T-helper 1 cell treated with Interleukin-12 subunit alpha and Interleukin-12 subunit beta and Interleukin-4 antibody, amounts not matched to agents 30 μg/mL and 1 μg/mL, for 36 hours (primary cell): Measurements from ENCODE around the gene PRM2.

Experiments used
- H3K27ac Mint-ChIP-seq: one replicate; pipeline ENCODE4 v1.8.0; 2021; ENCODE audit warnings: mild to moderate bottlenecking, mixed read lengths
- H3K27me3 Mint-ChIP-seq: one replicate; pipeline ENCODE4 v1.8.0; 2021; ENCODE audit warnings: low read depth, mixed read lengths
- H3K36me3 Mint-ChIP-seq: one replicate; pipeline ENCODE4 v1.8.0; 2021; ENCODE audit warnings: low read depth, mixed read lengths
- H3K4me1 Mint-ChIP-seq: one replicate; pipeline ENCODE4 v1.8.0; 2021; ENCODE audit warnings: low read depth, mixed read lengths
- H3K4me3 Mint-ChIP-seq: one replicate; pipeline ENCODE4 v1.8.0; 2021; ENCODE audit warnings: mild to moderate bottlenecking, moderate library complexity, mixed read lengths
- H3K9me3 Mint-ChIP-seq: one replicate; pipeline ENCODE4 v1.8.0; 2021; ENCODE audit warnings: mixed read lengths

The PRM2 gene

DNA sequence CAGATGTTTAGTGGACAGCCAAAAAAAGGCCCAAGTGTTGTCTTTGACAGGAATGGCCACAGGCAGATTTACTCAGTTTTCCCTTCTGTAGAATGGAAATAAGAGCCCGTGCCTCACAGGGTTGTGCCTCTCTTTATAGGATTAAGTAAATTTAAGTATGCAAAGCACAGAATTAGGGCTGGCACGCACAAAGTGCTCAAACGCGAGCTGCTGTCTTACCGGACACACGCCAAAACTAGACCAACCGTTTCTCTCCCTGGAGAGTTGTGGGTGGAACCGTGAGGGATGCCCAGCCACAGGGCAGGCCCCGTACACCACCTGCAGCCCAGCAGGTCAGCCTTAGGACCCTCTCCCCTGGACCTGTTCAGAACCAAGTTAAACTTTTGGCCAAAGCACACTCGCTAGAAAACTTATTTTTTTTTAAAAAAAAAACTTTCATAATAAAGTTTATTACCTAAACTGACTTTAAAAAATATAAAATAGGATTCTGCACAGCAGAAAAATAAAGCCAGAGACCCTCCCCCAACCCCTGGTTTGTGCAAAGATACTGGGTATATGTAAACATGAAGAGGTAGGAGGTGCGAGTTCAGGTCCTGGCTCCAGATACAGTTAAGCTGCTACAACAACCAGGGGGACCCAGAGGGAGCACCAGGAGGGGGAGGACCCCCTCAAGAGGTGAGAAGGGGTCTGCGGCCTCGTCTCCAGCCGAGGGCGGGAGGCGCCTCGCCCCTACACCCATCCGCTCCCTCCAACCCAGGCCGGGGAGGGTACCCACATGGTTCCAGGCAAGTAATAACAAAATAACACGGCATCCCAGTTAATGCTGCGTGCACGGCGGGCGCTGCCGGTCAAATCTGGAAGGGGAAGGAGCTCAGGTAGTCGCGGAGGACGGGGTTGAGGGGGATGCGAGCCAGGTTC is 22.0 kb downstream of the PRM2 start:
- Mint-ChIP-seq H3K4me3 (peak overlapping the region; percentile 98), H3K27ac (peak overlapping the region; percentile 93), H3K9me3 (no peaks in the 10 kb centered on the region), H3K4me1 (peaks cover 51% of the 10 kb centered on the region), H3K36me3 (peaks cover 40% of the 10 kb centered on the region), H3K27me3 (no peaks in the 10 kb centered on the region)

DNA sequence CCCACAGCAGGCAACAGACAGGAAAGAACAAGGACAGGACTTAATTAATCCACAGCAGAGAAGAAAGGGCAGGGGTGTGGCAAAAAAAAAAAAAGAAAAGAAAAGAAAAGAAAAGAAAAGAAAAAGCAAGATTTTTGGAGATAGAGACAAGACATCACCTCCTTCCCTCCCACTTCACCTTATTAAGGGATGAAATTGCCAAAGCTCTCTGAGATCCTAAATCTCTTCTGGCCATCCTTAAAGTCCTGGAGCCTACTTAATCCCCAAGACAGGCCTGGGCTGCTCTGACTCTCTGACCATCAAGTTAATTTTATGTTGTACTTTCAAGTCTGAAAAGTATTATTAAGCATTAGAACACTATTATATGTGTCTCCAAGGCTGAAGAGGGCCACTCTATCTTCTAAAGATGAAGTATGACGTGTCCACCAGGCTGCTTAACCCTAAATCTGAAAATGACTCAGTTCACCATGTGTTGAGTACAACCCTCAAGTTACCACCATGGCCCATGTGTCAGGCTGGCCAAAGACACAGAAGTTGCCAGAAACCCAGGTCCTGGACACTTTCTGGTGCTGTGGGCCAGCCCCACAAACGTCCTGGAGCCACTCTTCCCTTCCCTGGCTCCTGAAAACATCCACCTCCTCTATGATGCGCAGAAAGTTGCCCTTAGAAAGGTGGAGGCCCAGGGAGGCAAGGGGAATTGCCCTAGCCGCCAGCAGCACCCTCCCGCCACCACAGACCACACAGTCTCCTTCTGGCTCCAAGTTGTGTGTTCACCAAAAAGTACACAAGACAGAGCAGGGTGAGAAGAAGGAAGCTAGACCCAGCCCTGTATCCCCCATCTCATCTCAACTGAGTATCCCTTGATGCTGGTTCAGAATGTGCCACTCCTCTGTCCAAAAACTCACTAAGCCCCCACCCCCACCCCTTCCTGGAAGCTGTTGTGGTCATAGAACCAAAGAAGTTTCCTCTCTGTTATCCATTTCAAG is 23.0 kb downstream of the PRM2 start:
- H3K4me3 Mint-ChIP-seq: peak overlapping the region; percentile 98
- peaks cover 49% of the 10 kb centered on the region for H3K4me1 Mint-ChIP-seq
- no peaks in the 10 kb centered on the region for H3K9me3 Mint-ChIP-seq
- H3K36me3 Mint-ChIP-seq: peaks cover 46% of the 10 kb centered on the region
- peak overlapping the region; percentile 93 for H3K27ac Mint-ChIP-seq
- no peaks in the 10 kb centered on the region for H3K27me3 Mint-ChIP-seq

DNA sequence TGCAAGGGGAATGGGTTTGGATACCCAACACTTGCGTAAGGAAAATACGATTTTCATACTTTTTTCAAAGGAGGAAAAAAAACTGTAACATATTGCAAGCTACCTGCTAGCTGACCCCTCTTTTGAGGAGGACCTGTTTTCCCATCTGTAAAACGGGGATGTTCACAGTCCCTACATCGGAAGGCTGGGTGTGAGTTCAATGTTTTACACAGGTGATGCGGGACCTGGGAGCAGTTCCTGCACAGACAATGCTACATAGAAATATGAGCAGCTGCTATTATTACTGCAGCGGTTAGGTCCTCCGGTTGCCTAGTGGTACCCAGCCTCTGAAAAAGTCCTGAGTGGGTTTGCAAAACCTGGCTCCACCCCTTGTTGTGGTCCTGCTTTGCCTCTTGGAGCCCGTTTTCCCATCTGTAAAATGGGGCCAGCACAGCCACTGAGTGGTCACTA is 23.8 kb downstream of the PRM2 start:
- Mint-ChIP-seq H3K9me3 (no peaks in the 10 kb centered on the region), H3K27ac (peak overlapping the region; percentile 93), H3K4me1 (peaks cover 46% of the 10 kb centered on the region), H3K27me3 (no peaks in the 10 kb centered on the region), H3K36me3 (peaks cover 49% of the 10 kb centered on the region), H3K4me3 (peak overlapping the region; percentile 98)

DNA sequence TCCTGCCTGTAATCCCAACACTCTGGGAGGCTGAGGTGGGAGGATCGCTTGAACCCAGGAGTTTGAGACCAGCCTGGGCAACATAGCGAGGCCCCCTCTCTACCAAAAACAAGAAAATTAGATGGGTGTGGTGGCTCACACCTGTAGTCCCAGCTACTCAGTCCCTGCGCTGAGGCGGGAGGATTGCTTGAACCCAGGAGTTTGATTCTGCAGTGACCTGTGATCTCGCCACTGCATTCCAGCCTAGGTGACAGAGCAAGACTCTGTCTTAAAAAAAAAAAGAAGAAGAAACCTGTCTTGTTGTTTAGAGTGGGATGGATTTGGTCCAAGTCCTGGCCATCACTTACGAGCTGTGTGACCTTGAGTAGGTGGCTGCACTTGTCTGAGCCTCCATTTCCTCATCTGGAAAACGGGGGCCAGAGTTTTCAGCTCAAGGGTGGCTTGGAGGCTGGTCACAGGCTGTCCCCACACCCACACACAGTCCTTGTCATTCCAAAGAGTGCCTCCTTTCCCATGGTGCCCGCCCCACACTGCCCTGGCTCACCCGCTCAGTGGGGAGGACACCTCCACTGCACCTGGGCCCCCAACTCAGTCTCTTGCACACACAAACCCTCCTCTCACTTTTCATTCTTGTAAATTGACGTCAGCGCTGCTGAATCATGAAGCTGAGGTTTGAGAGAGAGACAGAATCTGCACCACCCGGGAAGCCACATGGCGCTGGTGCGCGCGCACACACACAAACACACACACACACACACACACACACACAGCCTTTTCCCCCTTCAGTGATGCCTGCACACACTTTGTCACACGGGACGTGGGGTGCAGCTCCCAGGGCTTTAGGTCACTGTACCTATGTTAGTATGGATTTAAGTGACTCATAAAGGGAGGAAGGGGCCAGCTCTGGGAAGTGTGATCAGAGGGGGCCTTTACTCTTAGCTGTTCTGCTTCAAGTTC is 24.5 kb downstream of the PRM2 start:
- Mint-ChIP-seq H3K27ac (peak overlapping the region; percentile 93), H3K9me3 (no peaks in the 10 kb centered on the region), H3K27me3 (no peaks in the 10 kb centered on the region), H3K4me1 (peaks cover 43% of the 10 kb centered on the region), H3K36me3 (peaks cover 50% of the 10 kb centered on the region), H3K4me3 (peak overlapping the region; percentile 98)

DNA sequence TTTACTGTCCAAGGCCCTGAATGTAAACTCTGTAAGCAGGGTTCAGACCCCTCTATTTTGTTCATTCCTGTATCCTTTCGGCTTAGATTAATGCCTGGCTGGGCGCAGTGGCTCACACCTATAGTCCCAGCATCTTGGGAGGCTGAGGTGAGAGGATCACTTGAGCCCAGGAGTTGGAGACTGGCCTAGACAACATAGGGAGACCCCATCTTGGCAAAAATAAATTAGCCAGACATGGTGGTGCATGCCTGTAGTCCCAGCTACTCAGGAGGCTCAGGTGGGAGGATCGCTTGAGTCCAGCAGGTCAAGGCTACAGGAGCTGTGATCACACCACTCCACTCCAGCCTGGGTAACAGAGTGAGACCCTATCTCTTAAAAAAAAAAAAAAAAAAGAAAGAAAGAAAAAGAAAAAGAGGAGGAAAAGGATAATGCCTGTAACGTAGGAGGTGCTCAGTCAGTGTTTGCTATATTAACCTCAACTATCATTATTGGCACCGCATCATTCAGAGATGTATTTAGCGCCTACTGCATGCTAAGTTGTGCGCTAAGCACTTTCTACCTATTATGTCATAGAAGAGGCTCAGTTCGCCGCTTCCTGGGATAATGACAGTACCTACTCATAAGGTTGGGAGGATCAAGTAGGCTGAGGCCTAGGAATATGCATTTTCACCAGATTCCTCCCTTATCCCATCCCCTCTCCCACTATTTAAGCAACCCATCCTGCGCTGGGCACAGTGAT is 25.3 kb downstream of the PRM2 start:
- Mint-ChIP-seq H3K27ac (peak overlapping the region; percentile 52), H3K9me3 (no peaks in the 10 kb centered on the region), H3K4me1 (peaks cover 47% of the 10 kb centered on the region), H3K27me3 (no peaks in the 10 kb centered on the region), H3K4me3 (no peak overlapping the region), H3K36me3 (peaks cover 52% of the 10 kb centered on the region)

DNA sequence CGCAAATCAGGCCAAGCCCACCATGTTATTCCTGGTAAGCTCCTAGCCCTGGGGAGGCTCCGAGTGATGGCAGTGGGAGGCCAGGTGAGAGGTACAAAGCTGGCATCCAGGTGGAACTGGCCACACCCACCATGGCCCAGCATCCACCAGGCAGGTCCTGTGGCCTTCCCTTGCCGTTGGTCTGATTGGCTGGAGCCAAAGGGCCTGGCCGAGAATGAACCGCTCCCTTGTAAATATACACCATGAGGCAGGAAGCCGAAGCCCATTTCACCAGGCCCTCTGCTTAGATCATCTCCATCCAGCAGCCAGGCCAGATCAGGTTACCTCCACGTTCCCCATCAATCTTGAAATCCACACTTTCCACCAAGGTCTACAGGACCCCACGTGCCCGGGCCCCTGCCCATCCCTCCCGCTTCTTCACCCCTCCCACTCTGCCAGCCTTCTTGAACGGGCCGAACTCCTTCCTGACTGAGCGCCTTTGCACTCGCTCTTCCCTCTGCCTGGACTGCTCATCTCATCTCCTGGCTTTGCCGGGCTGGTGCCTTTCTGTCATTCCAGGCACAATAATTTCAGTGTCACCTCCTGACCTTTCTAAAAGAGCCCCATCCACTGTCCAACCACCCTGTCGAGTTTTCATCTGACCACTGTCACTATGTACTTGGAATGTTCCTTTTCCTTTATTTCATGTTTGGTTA is 26.0 kb downstream of the PRM2 start:
- peaks cover 54% of the 10 kb centered on the region for H3K4me1 Mint-ChIP-seq
- H3K9me3 Mint-ChIP-seq: no peaks in the 10 kb centered on the region
- peak overlapping the region; percentile 52 for H3K27ac Mint-ChIP-seq
- peaks cover 53% of the 10 kb centered on the region for H3K36me3 Mint-ChIP-seq
- peak overlapping the region; percentile 4 for H3K4me3 Mint-ChIP-seq
- no peaks in the 10 kb centered on the region for H3K27me3 Mint-ChIP-seq

DNA sequence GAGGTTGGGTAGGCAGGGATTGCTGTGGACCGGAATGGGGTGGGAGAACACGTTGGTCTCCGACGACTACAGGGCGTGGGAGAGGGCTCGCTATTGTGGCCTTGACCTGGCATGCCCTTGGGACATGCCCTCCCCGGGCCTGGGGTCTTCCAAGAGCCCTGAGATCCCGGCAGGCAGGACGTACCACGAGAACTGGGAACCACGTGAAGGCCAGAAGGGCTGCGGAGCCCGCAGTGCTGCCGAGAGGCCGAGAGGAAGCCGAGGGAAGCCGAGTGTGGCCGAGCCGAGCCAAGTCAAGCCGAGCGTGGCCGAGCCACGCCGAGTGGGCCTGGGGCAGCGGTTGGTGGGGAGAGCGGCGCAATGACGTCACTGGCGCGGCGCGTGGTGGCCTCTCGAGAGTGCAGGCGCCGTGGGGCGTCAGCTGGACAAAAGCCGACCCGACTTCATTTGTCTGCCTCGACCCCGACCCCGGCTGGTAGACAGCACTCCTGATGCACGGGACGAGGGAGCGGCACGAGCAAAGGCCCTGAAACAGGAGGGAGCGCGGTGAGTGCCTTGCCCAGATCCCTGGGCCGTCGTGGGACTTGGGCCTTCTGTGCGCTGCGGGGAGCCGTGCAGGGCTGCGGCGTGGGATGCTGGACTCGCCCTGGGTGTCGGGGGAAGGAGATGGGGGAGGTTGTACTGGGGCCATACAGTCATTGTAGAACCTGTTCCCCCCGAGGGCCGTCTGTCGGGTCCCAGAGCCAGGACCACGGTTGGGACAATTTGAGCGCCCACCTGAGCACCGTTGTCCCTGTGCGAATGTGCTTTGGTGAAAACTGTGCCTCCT is 26.8 kb downstream of the PRM2 start:
- peaks cover 50% of the 10 kb centered on the region for H3K36me3 Mint-ChIP-seq
- peaks cover 58% of the 10 kb centered on the region for H3K4me1 Mint-ChIP-seq
- H3K27me3 Mint-ChIP-seq: no peaks in the 10 kb centered on the region
- H3K27ac Mint-ChIP-seq: peak overlapping the region; percentile 60
- no peak overlapping the region for H3K4me3 Mint-ChIP-seq
- H3K9me3 Mint-ChIP-seq: no peaks in the 10 kb centered on the region

DNA sequence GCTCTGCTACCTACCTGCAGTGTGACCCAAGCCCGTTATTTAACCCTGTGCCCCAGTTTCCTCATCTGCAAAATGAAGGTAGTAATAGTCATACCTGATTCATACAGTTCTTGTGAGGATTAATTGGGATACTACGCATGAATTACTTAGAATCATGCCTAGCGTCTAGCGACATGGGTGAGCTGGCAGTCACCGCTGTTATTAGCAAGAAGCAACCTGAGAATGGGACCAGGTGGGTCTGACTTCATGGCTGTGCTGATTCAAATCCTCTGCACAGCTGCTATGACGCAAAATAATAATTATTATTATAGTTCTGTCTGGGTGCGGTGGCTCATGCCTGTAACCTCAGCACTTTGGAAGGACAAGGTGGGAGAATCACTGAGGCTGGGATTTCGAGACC is 28.1 kb downstream of the PRM2 start:
- no peak overlapping the region for H3K4me3 Mint-ChIP-seq
- H3K4me1 Mint-ChIP-seq: peaks cover 52% of the 10 kb centered on the region
- no peak overlapping the region for H3K27ac Mint-ChIP-seq
- H3K27me3 Mint-ChIP-seq: no peaks in the 10 kb centered on the region
- H3K36me3 Mint-ChIP-seq: peaks cover 38% of the 10 kb centered on the region
- H3K9me3 Mint-ChIP-seq: no peaks in the 10 kb centered on the region

DNA sequence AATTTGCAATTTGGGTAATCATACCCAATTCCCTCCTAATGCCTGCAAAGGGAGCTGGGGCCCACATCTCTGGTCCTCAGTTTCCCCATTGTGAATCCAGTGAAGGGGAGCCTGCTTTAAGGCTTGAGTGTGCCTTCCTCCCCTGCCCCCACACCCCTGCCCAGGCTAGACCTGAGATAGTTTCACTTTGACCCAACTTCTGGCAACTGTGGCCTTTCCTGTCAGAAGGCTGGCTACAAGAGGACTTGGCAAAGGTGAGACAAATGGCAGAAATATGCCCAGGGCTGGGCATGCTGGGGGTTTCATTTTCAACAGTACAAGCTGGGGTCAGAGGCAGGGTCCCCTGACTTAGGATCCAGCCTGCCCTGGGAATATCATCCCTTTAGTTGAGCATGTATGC is 30.3 kb downstream of the PRM2 start:
- peaks cover 35% of the 10 kb centered on the region for H3K4me1 Mint-ChIP-seq
- H3K36me3 Mint-ChIP-seq: peaks cover 22% of the 10 kb centered on the region
- H3K9me3 Mint-ChIP-seq: no peaks in the 10 kb centered on the region
- no peaks in the 10 kb centered on the region for H3K27me3 Mint-ChIP-seq
- H3K27ac Mint-ChIP-seq: peak overlapping the region; percentile 22
- H3K4me3 Mint-ChIP-seq: no peak overlapping the region

DNA sequence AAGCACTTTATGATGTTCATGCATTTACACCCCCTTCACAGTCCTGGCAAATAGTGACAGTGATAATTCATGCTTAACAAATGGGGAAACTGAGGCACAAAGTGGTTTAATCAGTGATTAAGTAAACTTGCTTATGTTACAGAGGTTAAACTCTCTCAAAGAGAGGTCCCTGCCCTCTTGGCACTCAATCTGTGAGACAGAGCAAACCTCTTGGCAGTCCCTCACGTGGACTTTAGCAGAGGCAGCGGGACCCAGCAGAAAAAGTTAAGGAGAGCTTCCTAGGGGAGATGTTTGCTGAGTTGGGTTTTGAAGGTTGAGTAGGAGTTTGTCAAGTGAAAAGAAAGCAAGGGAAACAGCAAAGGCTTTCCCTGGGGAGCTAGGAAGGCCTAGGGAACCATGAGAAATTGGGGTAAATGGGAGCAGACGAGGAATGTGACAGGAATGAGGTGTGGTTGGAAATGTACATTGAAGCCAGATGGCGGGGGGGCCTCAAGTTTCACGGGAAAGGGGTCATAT is 31.0 kb downstream of the PRM2 start:
- no peak overlapping the region for H3K4me3 Mint-ChIP-seq
- H3K36me3 Mint-ChIP-seq: peaks cover 17% of the 10 kb centered on the region
- peaks cover 30% of the 10 kb centered on the region for H3K4me1 Mint-ChIP-seq
- no peaks in the 10 kb centered on the region for H3K9me3 Mint-ChIP-seq
- peak overlapping the region; percentile 55 for H3K27ac Mint-ChIP-seq
- H3K27me3 Mint-ChIP-seq: no peaks in the 10 kb centered on the region

DNA sequence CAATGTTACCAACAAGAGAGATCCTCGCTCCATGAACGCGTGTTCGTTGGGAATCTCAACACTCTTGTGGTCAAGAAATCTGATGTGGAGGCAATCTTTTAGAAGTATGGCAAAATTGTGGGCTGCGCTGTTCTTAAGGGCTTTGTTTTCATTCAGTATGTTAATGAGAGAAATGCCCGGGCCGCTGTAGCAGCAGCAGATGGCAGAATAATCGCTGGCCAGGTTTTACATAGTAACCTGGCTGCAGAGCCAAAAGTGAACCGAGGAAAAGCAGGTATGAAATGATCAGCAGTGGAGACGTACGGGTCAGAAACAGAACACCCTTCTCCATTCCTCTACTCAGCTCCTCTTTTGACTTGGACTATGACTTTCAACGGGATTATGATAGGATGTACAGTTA is 33.6 kb downstream of the PRM2 start:
- Mint-ChIP-seq H3K4me3 (no peak overlapping the region), H3K36me3 (peaks cover 9% of the 10 kb centered on the region), H3K9me3 (no peaks in the 10 kb centered on the region), H3K27ac (no peak overlapping the region), H3K4me1 (peaks cover 28% of the 10 kb centered on the region), H3K27me3 (no peaks in the 10 kb centered on the region)
